NCI-H2196 (cell line): ENCODE measurements around the gene VAV3.

Source experiments
- DNase-seq: peaks from one replicate; lab custom pipeline; 2025; ENCODE audit not compliant: unreplicated experiment; lab: John Stamatoyannopoulos, UW

VAV3 gene

DNA sequence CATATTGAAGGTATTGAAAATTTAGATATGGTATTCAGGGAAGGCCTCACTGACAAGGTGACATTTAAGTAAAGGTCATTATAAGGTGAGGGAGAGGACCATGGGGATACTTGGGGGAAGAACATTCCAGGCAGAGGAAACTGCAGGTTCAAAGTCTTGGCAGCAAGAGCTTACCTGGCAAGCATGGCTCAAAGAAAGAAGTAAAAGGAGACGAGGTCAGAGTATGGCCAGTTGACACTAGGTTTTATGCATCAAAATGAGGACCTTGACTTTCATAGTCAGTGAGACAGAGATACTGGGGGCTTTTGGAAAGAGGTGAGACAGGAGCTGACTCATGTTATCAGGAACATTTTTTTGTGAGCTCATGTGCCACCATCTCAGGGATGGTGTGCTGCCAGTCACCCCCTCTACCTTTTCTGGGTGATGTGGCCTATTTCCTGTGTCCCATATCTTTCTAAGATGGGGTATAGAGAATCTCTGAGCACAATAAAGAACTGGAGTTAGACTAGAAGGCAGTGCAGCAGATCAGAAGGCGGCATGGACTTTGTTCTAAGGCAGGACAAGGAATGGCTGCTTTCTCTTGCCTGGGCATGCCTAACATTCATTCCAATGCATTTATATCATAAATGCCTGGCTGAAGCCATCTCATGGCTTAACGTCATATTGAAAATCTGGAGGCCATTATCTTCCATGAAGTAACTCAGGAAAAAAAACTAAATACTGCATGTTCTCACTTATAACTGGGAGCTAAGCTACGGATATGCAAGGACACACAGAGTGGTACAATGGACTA is 417.4 kb downstream of the VAV3 start:
- no peak for DNase-seq

- no peak for DNase-seq
Observed at GRCh38 chr1:107546576-107546975, 418.4 kb downstream of the VAV3 start.

DNA sequence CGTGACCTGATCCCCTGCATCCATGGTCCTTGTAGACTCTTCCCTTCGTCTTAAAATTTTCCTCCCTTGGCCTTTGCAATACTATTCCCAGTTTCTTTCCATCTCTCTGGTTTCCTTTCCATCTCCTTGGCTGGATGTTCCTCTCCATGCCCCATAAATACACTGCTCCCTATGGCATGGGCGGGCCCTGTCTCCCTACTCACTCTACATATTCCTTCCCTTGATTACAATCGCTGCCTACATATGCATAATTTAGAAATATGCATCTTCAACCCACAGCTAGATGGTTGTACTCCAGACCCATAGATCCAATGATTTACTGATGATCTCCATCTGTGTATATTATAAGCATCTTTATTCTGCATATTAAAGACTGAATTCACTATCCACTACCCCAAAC is 419.1 kb downstream of the VAV3 start:
- no peak for DNase-seq

DNA sequence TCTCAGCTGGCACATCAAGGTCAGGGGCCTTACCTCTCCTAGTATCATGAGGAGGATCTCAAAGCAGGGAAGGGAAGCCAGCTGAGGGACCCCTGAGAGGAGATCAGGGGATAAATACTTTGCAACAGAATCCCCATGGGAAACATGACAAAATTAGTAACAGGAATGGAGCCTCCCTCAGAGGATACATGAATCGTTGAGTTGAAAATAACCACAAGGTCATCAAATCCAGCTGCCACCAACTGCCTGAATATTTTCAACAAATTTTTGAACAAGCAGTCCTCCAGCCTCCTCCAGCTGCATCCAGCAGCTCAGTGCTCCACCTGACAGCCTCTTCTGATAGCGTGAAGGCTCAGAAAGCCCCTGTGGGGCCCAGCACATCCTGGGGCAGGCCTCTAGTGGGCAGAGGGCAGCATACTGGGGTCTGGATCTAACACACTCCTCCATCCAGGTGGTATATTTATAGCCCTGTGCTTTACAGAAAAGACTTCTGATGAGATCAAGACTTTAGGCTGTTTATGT is 419.9 kb downstream of the VAV3 start:
- DNase-seq, result no peak

GRCh38 chr1:107544285-107544684 is 420.7 kb downstream of the VAV3 start:
- DNase-seq, result no peak

- DNase-seq, result no peak
Observed at GRCh38 chr1:107541412-107541811, 423.6 kb downstream of the VAV3 start.

- no peak for DNase-seq
Observed at GRCh38 chr1:107538502-107538901, 426.5 kb downstream of the VAV3 start.

GRCh38 chr1:107536266-107536665 is 428.7 kb downstream of the VAV3 start:
- DNase-seq, result peak; percentile 9

GRCh38 chr1:107535091-107535490 is 429.9 kb downstream of the VAV3 start:
- no peak for DNase-seq

DNA sequence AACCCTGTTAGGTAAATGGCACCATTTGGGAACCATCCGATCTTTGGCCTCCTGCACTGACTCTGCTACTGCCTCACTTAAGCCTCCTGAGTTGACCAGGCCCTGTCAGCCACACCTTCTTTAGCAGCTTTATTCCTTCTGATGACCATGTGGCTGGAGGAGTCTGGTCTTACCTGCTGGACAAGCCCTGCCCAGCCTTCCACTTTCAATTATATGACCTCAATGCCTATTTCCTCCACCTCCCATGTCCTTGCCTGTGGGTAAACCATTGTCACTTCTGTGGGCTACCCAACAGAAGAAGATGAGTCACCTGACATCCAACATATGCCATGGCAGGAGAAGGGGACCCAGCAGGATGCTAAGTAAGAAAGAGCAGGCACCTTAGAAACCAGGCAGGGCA is 430.3 kb downstream of the VAV3 start:
- no peak for DNase-seq

GRCh38 chr1:107533436-107533835 is 431.5 kb downstream of the VAV3 start:
- DNase-seq, result no peak

DNA sequence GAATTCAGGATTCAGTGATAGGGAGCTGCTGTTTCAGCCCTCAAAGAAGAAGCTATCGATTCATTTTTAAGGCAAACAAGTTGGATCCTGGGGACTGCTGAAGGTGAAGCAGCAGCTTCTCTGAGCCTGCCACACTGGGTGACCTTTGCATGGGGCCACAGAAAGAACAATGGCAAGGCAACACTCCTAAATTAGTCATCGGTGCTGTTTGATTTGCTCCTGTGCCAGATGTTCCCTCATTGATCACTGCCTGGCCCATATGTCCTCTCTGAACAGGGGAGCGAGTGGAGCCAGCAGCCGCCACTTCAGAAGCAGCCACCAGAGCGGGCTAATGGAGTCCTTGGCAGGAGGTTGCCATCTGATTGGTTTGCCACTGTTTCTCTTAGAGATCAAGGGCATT is 432.7 kb downstream of the VAV3 start:
- no peak for DNase-seq

GRCh38 chr1:107531065-107531908 is 433.7 kb downstream of the VAV3 start:
- DNase-seq, result no peak

GRCh38 chr1:107530543-107530942 is 434.4 kb downstream of the VAV3 start:
- no peak for DNase-seq

- DNase-seq, result peak; percentile 19
Observed at GRCh38 chr1:107529511-107530149, 435.4 kb downstream of the VAV3 start.

GRCh38 chr1:107526524-107527198 is 438.3 kb downstream of the VAV3 start:
- DNase-seq, result no peak

- DNase-seq, result no peak
Observed at GRCh38 chr1:107525961-107526360, 439.0 kb downstream of the VAV3 start.

DNA sequence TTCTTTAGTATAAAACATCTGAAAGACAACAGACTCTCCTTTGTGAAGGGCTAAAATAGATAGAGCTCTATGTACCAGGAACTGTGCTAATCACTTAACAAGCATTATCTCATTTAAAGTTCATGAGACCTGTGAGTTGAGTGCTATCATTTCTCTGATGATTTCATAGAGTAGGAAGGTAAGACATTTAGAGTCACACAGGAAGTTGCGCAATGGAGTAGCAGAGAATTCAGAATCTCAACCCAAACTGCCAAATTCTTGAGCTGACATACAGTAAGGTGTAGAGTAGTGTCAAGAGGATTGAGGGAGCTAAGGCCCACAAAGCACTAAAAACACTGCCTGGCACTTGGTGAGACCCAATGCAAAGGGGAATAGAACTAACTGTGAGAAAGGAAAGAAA is 439.8 kb downstream of the VAV3 start:
- no peak for DNase-seq

GRCh38 chr1:107524301-107524700 is 440.7 kb downstream of the VAV3 start:
- DNase-seq, result no peak

DNA sequence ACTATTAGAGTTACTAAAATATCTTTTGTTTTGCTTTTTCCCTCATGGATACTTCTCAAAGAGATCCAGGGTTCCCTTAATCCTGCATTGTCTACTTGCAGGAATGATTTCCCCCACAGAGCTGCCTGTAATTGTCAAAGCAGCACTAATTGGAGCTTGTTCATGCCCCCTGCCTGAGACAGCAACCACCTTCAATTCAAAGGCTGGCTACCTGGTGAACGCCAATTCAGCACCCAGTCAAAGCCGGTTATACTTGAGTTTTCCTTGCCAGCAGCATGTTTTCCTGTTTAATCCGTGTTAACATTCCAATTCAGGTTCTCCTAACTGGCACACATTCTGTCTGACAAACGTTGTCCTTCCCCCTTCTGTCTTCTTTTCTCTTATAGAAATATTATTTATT is 441.2 kb downstream of the VAV3 start:
- no peak for DNase-seq

DNA sequence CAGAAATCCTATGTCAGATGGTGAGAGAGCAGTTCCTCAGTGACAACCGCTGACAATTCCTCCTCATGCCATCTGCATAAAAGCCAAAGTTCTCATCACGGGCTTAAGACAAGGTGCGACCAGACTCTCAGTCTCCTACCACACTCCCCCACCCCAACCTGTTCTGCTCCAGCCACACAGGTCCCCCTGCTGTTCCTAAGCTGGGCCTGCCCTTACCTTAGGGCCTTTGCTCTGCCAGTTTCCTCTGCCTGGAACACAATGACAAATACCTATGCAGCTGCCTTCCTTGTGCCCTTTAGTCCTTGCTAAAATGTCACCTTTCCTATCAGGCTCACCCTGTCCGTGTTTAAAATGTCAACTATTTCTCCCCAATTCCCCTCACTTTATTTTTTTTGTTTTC is 441.9 kb downstream of the VAV3 start:
- DNase-seq, result no peak
